K562 (cell line): ENCODE data around the gene CYSRT1. TPM values are rescaled to one million over a fixed set of nuclear protein-coding genes. Genes with fewer than 3 reads are reported as not detected.

ENCODE experiments used
- DPF2 ChIP-seq: fragments of 450-650 bp; IDR thresholded peaks from 2 replicates; pipeline ENCODE4 v1.6.1; 2016
- ETV6 ChIP-seq, 3 experiments: fragments of 150-350 bp in 1 of 3; sonication (generic) in 1 of 3; formaldehyde crosslinking in 1 of 3; IDR thresholded peaks; 2 replicates each; pipeline versions ENCODE4 v1.6.1 to v1.8.0; 2014 to 2022; ENCODE audit warnings: borderline replicate concordance in 2 of 3, low read depth in 2 of 3, antibody characterized with exemption in 1 of 3, low read length in 1 of 3, mild to moderate bottlenecking in 1 of 3, missing genetic modification reagents in 1 of 3
- FIP1L1 ChIP-seq: fragments of 200-400 bp; formaldehyde crosslinking; IDR thresholded peaks from 2 replicates; pipeline ENCODE4 v1.6.1; 2018; ENCODE audit warnings: mild to moderate bottlenecking, low read depth, low read length; ENCODE audit not compliant: poor library complexity, severe bottlenecking
- FOXK2 ChIP-seq, 2 experiments: fragments of 450-650 bp; IDR thresholded peaks in 1 of 2; conservative IDR thresholded peaks in 1 of 2; 2 replicates each; pipeline ENCODE4 v1.6.1; 2016; ENCODE audit warnings: low read depth in 2 of 2, mild to moderate bottlenecking in 1 of 2
- HBP1 ChIP-seq: fragments of 450-650 bp; formaldehyde crosslinking; IDR thresholded peaks from 2 replicates; pipeline ENCODE4 v1.4.0; 2022; ENCODE audit warnings: missing genetic modification characterization
- HNRNPL ChIP-seq: fragments of 200-400 bp; formaldehyde crosslinking; IDR thresholded peaks from 2 replicates; pipeline ENCODE4 v1.6.1; 2017; ENCODE audit warnings: low read depth, mild to moderate bottlenecking, low read length
- KDM2B ChIP-seq: fragments of 250-450 bp; sonication (Bioruptor Pico); IDR thresholded peaks from 2 replicates; pipeline ENCODE4 v1.8.0; 2021; ENCODE audit warnings: mild to moderate bottlenecking, moderate library complexity
- MEF2D ChIP-seq: conservative IDR thresholded peaks from 2 replicates; pipeline ENCODE4 v1.6.1; 2016; ENCODE audit warnings: low read depth, missing genetic modification characterization, missing compliant biosample characterization
- NBN ChIP-seq: fragments of 450-650 bp; IDR thresholded peaks from 2 replicates; pipeline ENCODE4 v1.6.1; 2016; ENCODE audit warnings: low read depth, mild to moderate bottlenecking
- NR3C1 ChIP-seq: sonication (generic); formaldehyde crosslinking; IDR thresholded peaks from 2 replicates; pipeline ENCODE4 v1.8.1; 2022; ENCODE audit warnings: missing genetic modification reagents
- SMARCC2 ChIP-seq: fragments of 450-650 bp; IDR thresholded peaks from 2 replicates; pipeline ENCODE4 v1.6.1; 2017; ENCODE audit warnings: antibody characterized with exemption, moderate library complexity, mild to moderate bottlenecking, low read depth
- TAF1 ChIP-seq: IDR thresholded peaks from 2 replicates; pipeline ENCODE4 v1.6.1; 2011; ENCODE audit warnings: mild to moderate bottlenecking, low read length, moderate library complexity; ENCODE audit not compliant: insufficient read depth, control insufficient read depth, severe bottlenecking; ENCODE audit errors: extremely low read depth
- TCF7 ChIP-seq: sonication (generic); IDR thresholded peaks from 2 replicates; pipeline ENCODE4 v1.6.1; 2016; ENCODE audit warnings: antibody characterized with exemption, borderline replicate concordance
- ZNF175 ChIP-seq: fragments of 200-800 bp; sonication (Bioruptor generic); IDR thresholded peaks from 2 replicates; pipeline ENCODE4 v1.6.1; 2016; ENCODE audit warnings: low read depth, mild to moderate bottlenecking, missing genetic modification characterization, missing compliant biosample characterization
- ZNF184 ChIP-seq: sonication (generic); formaldehyde crosslinking; IDR thresholded peaks from 2 replicates; pipeline ENCODE4 v1.5.0; 2020; ENCODE audit warnings: missing genetic modification reagents
- ZNF445 ChIP-seq: fragments of 250-450 bp; sonication (Bioruptor Pico); IDR thresholded peaks from 2 replicates; pipeline ENCODE4 v1.4.0; 2020; ENCODE audit warnings: low read depth, mild to moderate bottlenecking, moderate library complexity
- ZNF830 ChIP-seq: fragments of 250-450 bp; sonication (Bioruptor Pico); IDR thresholded peaks from 2 replicates; pipeline ENCODE4 v1.5.0; 2021; ENCODE audit warnings: mild to moderate bottlenecking
- polyA plus RNA-seq, 8 experiments: library from polyadenylated mRNA; depleted of rRNA in 4 of 8; stranded (reverse) in 5 of 8; unstranded in 3 of 8; fragments of >200 nt; fragmentation: Nextera tagmentation in 2 of 8; fragmentation: Illumina TruSeq in 1 of 8; extraction: Ambion mirVana in 2 of 8; extraction: Trizol in 1 of 8; gene quantifications; 2 replicates each; pipeline versions ENCODE4 v1.2.1 to v1.2.3, GENCODE V29; 2011 to 2014; ENCODE audit warnings: inconsistent platforms in 1 of 8, missing spikeins in 1 of 8
- total RNA-seq, 7 experiments: library from RNA; depleted of rRNA in 6 of 7; stranded (reverse); fragments of >200 nt in 6 of 7; fragmentation: Illumina TruSeq in 2 of 7; extraction: Trizol in 2 of 7; gene quantifications; 2 replicates each; pipeline versions ENCODE4 v1.2.1 to v1.2.3, GENCODE V29; 2011 to 2021; ENCODE audit warnings: low replicate concordance in 1 of 7
- TF ChIP-seq, protein P1 (sequence below): sonication (generic); formaldehyde crosslinking; IDR thresholded peaks from 2 replicates; pipeline ENCODE4 v1.8.0; 2023; ENCODE audit warnings: missing genetic modification reagents, mild to moderate bottlenecking, borderline replicate concordance
- TF ChIP-seq, protein P2 (sequence below): IDR thresholded peaks from 2 replicates; pipeline ENCODE4 v1.6.1; 2012; ENCODE audit warnings: low read depth, low read length, improper control_type of control experiment, borderline replicate concordance

The CYSRT1 gene
- total and polyA plus RNA-seq, 9 of the 15 experiments (the other 6 are each of a cell fraction or from before 2014, with no cell fraction given) = 0.04 to 1.4 (median 0.42) TPM; not detected in 3

DNA sequence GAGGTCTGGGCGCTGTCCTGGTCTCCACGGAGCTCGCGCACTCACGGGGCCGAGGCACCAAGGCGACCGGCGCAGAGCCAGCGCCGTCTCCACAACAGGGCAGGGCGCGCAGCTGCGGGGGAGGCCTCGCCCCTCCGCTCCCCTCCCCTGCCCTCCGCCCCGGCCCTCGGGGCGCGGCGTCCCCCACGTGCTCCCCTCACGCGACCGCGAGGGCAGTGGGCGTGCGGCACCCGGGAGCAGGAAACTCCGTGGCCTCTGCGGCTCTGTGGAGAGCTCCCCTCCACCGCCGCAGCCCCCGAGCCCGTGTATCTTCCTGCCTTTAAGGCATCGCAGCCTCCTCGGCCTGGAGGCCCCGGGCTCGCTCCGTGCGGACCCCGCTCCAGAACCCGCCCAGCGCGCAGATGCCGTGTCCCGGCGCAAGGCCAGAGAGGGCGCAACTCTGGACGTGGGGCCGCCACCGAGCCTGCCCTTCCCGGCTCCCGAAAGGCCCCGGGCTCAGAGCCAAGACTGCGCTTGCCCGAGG lies 15.4 kb downstream of the CYSRT1 start (continued):
- TF ChIP-seq TAF1 = no peak
- no peak for TF ChIP-seq MEF2D (tag)
- TF ChIP-seq TCF7 = no peak
- peak; percentile 93; the same call in 1 of the 2 replicates for TF ChIP-seq KDM2B
- TF ChIP-seq ZNF830 = peak; percentile 64; the same call in 1 of the 2 replicates
- no peak for TF ChIP-seq ZNF175 (CRISPR knock-in tag)
- no peak for TF ChIP-seq ZNF184 (CRISPR knock-in tag)
- peak; percentile 77; the same call in 1 of the 2 replicates for TF ChIP-seq HNRNPL
- no peak for TF ChIP-seq ZNF445 (CRISPR knock-in tag)
- TF ChIP-seq FIP1L1 = peak; percentile 82
- TF ChIP-seq, protein P1, sequence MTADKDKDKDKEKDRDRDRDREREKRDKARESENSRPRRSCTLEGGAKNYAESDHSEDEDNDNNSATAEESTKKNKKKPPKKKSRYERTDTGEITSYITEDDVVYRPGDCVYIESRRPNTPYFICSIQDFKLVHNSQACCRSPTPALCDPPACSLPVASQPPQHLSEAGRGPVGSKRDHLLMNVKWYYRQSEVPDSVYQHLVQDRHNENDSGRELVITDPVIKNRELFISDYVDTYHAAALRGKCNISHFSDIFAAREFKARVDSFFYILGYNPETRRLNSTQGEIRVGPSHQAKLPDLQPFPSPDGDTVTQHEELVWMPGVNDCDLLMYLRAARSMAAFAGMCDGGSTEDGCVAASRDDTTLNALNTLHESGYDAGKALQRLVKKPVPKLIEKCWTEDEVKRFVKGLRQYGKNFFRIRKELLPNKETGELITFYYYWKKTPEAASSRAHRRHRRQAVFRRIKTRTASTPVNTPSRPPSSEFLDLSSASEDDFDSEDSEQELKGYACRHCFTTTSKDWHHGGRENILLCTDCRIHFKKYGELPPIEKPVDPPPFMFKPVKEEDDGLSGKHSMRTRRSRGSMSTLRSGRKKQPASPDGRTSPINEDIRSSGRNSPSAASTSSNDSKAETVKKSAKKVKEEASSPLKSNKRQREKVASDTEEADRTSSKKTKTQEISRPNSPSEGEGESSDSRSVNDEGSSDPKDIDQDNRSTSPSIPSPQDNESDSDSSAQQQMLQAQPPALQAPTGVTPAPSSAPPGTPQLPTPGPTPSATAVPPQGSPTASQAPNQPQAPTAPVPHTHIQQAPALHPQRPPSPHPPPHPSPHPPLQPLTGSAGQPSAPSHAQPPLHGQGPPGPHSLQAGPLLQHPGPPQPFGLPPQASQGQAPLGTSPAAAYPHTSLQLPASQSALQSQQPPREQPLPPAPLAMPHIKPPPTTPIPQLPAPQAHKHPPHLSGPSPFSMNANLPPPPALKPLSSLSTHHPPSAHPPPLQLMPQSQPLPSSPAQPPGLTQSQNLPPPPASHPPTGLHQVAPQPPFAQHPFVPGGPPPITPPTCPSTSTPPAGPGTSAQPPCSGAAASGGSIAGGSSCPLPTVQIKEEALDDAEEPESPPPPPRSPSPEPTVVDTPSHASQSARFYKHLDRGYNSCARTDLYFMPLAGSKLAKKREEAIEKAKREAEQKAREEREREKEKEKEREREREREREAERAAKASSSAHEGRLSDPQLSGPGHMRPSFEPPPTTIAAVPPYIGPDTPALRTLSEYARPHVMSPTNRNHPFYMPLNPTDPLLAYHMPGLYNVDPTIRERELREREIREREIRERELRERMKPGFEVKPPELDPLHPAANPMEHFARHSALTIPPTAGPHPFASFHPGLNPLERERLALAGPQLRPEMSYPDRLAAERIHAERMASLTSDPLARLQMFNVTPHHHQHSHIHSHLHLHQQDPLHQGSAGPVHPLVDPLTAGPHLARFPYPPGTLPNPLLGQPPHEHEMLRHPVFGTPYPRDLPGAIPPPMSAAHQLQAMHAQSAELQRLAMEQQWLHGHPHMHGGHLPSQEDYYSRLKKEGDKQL = 0 out of 2 replicates have a peak, but pooled peaks have one; percentile 83
- TF ChIP-seq NR3C1 (CRISPR knock-in tag) = peak; percentile 42; the same call in 1 of the 2 replicates
- no peak for TF ChIP-seq SMARCC2
- TF ChIP-seq HBP1 (CRISPR knock-in tag) = peak; percentile 84; the same call in 1 of the 2 replicates
- TF ChIP-seq NBN = no peak
- no peak for TF ChIP-seq FOXK2 (conservative IDR thresholded peaks at IDR 0.05 in 1 of 2, IDR thresholded peaks at IDR 0.05 in 1 of 2; ENCODE audit: low read depth in 2 of 2)
- no peak for TF ChIP-seq ETV6 (IDR thresholded peaks at IDR 0.05; ENCODE audit: borderline replicate concordance in 1 of 2, low read depth in 2 of 2, low read length in 1 of 2)
- TF ChIP-seq ETV6 (CRISPR knock-in tag; IDR thresholded peaks at IDR 0.05; ENCODE audit: borderline replicate concordance) = no peak
- TF ChIP-seq, protein P2, sequence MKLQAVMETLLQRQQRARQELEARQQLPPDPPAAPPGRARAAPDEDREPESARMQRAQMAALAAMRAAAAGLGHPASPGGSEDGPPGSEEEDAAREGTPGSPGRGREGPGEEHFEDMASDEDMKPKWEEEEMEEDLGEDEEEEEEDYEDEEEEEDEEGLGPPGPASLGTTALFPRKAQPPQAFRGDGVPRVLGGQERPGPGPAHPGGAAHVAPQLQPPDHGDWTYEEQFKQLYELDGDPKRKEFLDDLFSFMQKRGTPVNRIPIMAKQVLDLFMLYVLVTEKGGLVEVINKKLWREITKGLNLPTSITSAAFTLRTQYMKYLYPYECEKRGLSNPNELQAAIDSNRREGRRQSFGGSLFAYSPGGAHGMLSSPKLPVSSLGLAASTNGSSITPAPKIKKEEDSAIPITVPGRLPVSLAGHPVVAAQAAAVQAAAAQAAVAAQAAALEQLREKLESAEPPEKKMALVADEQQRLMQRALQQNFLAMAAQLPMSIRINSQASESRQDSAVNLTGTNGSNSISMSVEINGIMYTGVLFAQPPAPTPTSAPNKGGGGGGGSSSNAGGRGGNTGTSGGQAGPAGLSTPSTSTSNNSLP = no peak
- no peak; the same call in 1 of the 2 replicates for TF ChIP-seq DPF2
